OCI-LY1 (cell line): ENCODE measurements around the gene APOH.

Experiments
- H2AFZ ChIP-seq: fragments of 200-600 bp; sonication (generic), shearing (Covaris generic); 2 replicates; pipeline ENCODE4 v1.6.0; 2014; ENCODE audit warnings: antibody characterized with exemption, mild to moderate bottlenecking, low read length
- H3F3A ChIP-seq: fragments of 200-600 bp; sonication (generic), shearing (Covaris generic); 2 replicates; pipeline ENCODE4 v1.6.0; 2014; ENCODE audit warnings: mild to moderate bottlenecking, antibody characterized with exemption, low read length, moderate library complexity; ENCODE audit not compliant: insufficient read depth
- H3K27ac ChIP-seq: fragments of 200-600 bp; sonication (generic); 2 replicates; pipeline ENCODE4 v1.5.1; 2014; ENCODE audit warnings: low read length, mixed run types, mild to moderate bottlenecking, low read depth; ENCODE audit not compliant: poor library complexity, severe bottlenecking
- H3K27me3 ChIP-seq: fragments of 200-600 bp; sonication (generic); 2 replicates; pipeline ENCODE4 v1.6.0; 2014; ENCODE audit warnings: antibody characterized with exemption, mild to moderate bottlenecking, low read length, moderate library complexity; ENCODE audit not compliant: insufficient read depth
- H3K36me3 ChIP-seq: fragments of 200-600 bp; sonication (generic); 2 replicates; pipeline ENCODE4 v1.6.1; 2014; ENCODE audit warnings: mild to moderate bottlenecking, antibody characterized with exemption, low read length, moderate library complexity, mixed read lengths; ENCODE audit not compliant: insufficient read depth
- H3K4me1 ChIP-seq: fragments of 200-600 bp; sonication (generic); 2 replicates; pipeline ENCODE4 v1.5.1; 2014; ENCODE audit warnings: mild to moderate bottlenecking, low read length, moderate library complexity; ENCODE audit not compliant: insufficient read depth, severe bottlenecking
- H3K4me2 ChIP-seq: fragments of 200-600 bp; sonication (generic), shearing (Covaris generic); 2 replicates; pipeline ENCODE4 v1.6.1; 2014; ENCODE audit warnings: low read length
- H3K4me3 ChIP-seq: fragments of 200-600 bp; sonication (generic); 2 replicates; pipeline ENCODE4 v1.5.1; 2014; ENCODE audit warnings: low read length, low read depth, mild to moderate bottlenecking, mixed read lengths; ENCODE audit not compliant: poor library complexity, severe bottlenecking
- H3K79me2 ChIP-seq: fragments of 200-600 bp; shearing (Covaris generic); 2 replicates; pipeline ENCODE4 v1.6.1; 2016; ENCODE audit warnings: mixed run types, low read length, mixed read lengths; ENCODE audit not compliant: insufficient read depth
- H3K9ac ChIP-seq: fragments of 200-600 bp; sonication (generic), shearing (Covaris generic); 2 replicates; pipeline ENCODE4 v1.6.1; 2014; ENCODE audit warnings: mild to moderate bottlenecking, low read length, mixed read lengths
- H3K9me2 ChIP-seq: fragments of 200-600 bp; sonication (generic), shearing (Covaris generic); 2 replicates; pipeline ENCODE4 v1.6.1; 2014; ENCODE audit warnings: low read depth, mild to moderate bottlenecking, low read length, mixed read lengths
- H3K9me3 ChIP-seq: fragments of 200-600 bp; shearing (Covaris generic); 2 replicates; pipeline ENCODE4 v1.6.1; 2014; ENCODE audit warnings: low read length, mixed read lengths
- H4K20me1 ChIP-seq: fragments of 200-600 bp; sonication (generic), shearing (Covaris generic); 2 replicates; pipeline ENCODE4 v1.6.0; 2016; ENCODE audit warnings: mild to moderate bottlenecking, low read length; ENCODE audit not compliant: insufficient read depth
- CTCF ChIP-seq: fragments of 200-600 bp; sonication (generic), shearing (Covaris generic); IDR thresholded peaks from 2 replicates; pipeline ENCODE4 v1.5.1; 2017; ENCODE audit warnings: mild to moderate bottlenecking, antibody characterized with exemption, low read length, moderate library complexity, mixed read lengths
- EZH2 ChIP-seq: fragments of 200-600 bp; sonication (generic), shearing (Covaris generic); IDR thresholded peaks from 2 replicates; pipeline ENCODE4 v1.8.0; 2017; ENCODE audit warnings: borderline replicate concordance, mixed run types, mild to moderate bottlenecking, antibody characterized with exemption, low read length, moderate library complexity, mixed read lengths

APOH gene

GRCh38 chr17:66228887-66229782 is at the start of gene APOH:
Gene APOH (minus strand): TSS chr17:66229415. CDS start chr17:66229379, 36 bp downstream.
- Histone ChIP-seq H3K4me3 (no peak within 1 kb of the TSS), H3K4me2 (no peak within 1 kb of the TSS), H3K36me3 (no peaks in the 10 kb centered on the region), H2AFZ (no peak within 1 kb of the TSS), H3K79me2 (no peaks in the 10 kb centered on the region), H3K9ac (no peak within 1 kb of the TSS), H3F3A (no peaks in the 10 kb centered on the region), H3K4me1 (no peaks in the 10 kb centered on the region), H3K9me3 (no peaks in the 10 kb centered on the region), H3K9me2 (no peaks in the 10 kb centered on the region), H3K27ac (no peak within 1 kb of the TSS), H4K20me1 (no peaks in the 10 kb centered on the region), H3K27me3 (no peaks in the 10 kb centered on the region)
- TF ChIP-seq EZH2 (no peak), CTCF (no peak)

- Histone ChIP-seq H3K4me3 (no peak overlapping the region), H3K9me2 (no peaks in the 10 kb centered on the region), H3K4me1 (no peaks in the 10 kb centered on the region), H4K20me1 (no peaks in the 10 kb centered on the region), H3K4me2 (no peak overlapping the region), H3F3A (no peaks in the 10 kb centered on the region), H3K9me3 (no peaks in the 10 kb centered on the region), H2AFZ (no peak overlapping the region), H3K27ac (no peak overlapping the region), H3K79me2 (no peaks in the 10 kb centered on the region), H3K27me3 (no peaks in the 10 kb centered on the region), H3K9ac (no peak overlapping the region), H3K36me3 (no peaks in the 10 kb centered on the region)
- TF ChIP-seq EZH2 (no peak), CTCF (no peak)
These were observed 48.0 kb upstream of the APOH start for GRCh38 chr17:66277191-66277590.

GRCh38 chr17:66276328-66276937 is 47.2 kb upstream of the APOH start:
- peaks cover 5% of the 10 kb centered on the region; the same call in 1 of the 2 replicates for H3K9me3 ChIP-seq
- no peaks in the 10 kb centered on the region for H3K4me1 ChIP-seq
- TF ChIP-seq CTCF (no peak), EZH2 (no peak)
- H3K79me2 ChIP-seq, result no peaks in the 10 kb centered on the region
- peaks cover 1% of the 10 kb centered on the region; the same call in 1 of the 2 replicates for H3K27me3 ChIP-seq
- H4K20me1 ChIP-seq, result no peaks in the 10 kb centered on the region
- no peak overlapping the region for H2AFZ ChIP-seq
- no peaks in the 10 kb centered on the region for H3K9me2 ChIP-seq
- H3K36me3 ChIP-seq, result no peaks in the 10 kb centered on the region; the same call in 1 of the 2 replicates
- no peak overlapping the region for H3K4me3 ChIP-seq
- no peak overlapping the region for H3K4me2 ChIP-seq
- no peak overlapping the region for H3K9ac ChIP-seq
- H3K27ac ChIP-seq, result no peak overlapping the region
- no peaks in the 10 kb centered on the region for H3F3A ChIP-seq
